Spleen (tissue), 11 donors: Measurements from ENCODE around the gene PRSS1. TPM values are rescaled to one million over a fixed set of nuclear protein-coding genes. Genes with fewer than 3 reads are reported as not detected.

Source experiments
- DNase-seq: peaks from one replicate; pipeline ENCODE4 v3.0.0-alpha.2; 2020
- H3K27ac ChIP-seq, 8 donors: fragments of 200-600 bp; sonication (generic) in 7 of 8; 1 replicate in 4 of 8; 2 replicates in 4 of 8; pipeline versions ENCODE4 v1.5.0 to v1.8.0; 2016 to 2021; ENCODE audit warnings: inconsistent platforms in 4 of 8, mild to moderate bottlenecking in 4 of 8, moderate library complexity in 1 of 8
- H3K27me3 ChIP-seq, 7 donors: fragments of 200-600 bp; sonication (generic) in 6 of 7; replicated peaks in 1 of 7; 1 replicate in 4 of 7; 2 replicates in 3 of 7; pipeline versions ENCODE4 v1.5.0 to v1.8.0; 2016 to 2021; ENCODE audit warnings: inconsistent platforms in 3 of 7, mild to moderate bottlenecking in 1 of 7
- H3K36me3 ChIP-seq, 6 donors: fragments of 200-600 bp; sonication (generic) in 5 of 6; 1 replicate in 4 of 6; 2 replicates in 2 of 6; pipeline versions ENCODE4 v1.5.0 to v1.8.0; 2016 to 2021; ENCODE audit warnings: inconsistent platforms in 2 of 6
- H3K4me1 ChIP-seq, 6 donors: fragments of 200-600 bp; sonication (generic) in 5 of 6; 1 replicate in 3 of 6; 2 replicates in 3 of 6; pipeline versions ENCODE4 v1.5.0 to v1.8.0; 2016 to 2021; ENCODE audit warnings: inconsistent platforms in 3 of 6
- H3K4me3 ChIP-seq, 8 donors: fragments of 200-600 bp; sonication (generic) in 7 of 8; 1 replicate in 4 of 8; 2 replicates in 4 of 8; pipeline versions ENCODE4 v1.5.0 to v1.8.0; 2016 to 2021; ENCODE audit warnings: inconsistent platforms in 4 of 8, mild to moderate bottlenecking in 4 of 8, moderate library complexity in 2 of 8
- H3K9me3 ChIP-seq, 8 donors: fragments of 200-600 bp; sonication (generic) in 7 of 8; 1 replicate in 4 of 8; 2 replicates in 4 of 8; pipeline versions ENCODE4 v1.5.0 to v1.8.0; 2016 to 2021; ENCODE audit warnings: inconsistent platforms in 4 of 8
- CTCF ChIP-seq, 11 experiments: fragments of 200-600 bp in 7 of 11; fragments of 450-650 bp in 4 of 11; sonication (generic) in 4 of 11; IDR thresholded peaks in 8 of 11; conservative IDR thresholded peaks in 3 of 11; 1 replicate in 7 of 11; 2 replicates in 4 of 11; pipeline versions ENCODE4 v1.4.0 to v1.8.0; 2016 to 2021; ENCODE audit warnings: antibody characterized with exemption in 11 of 11, inconsistent platforms in 4 of 11, mild to moderate bottlenecking in 1 of 11
- POLR2A ChIP-seq, 3 donors: fragments of 450-650 bp; IDR thresholded peaks; one replicate each; pipeline ENCODE4 v1.5.1; 2017; ENCODE audit warnings: antibody characterized with exemption in 3 of 3, mild to moderate bottlenecking in 1 of 3
- POLR2AphosphoS5 ChIP-seq, 3 donors: sonication (generic); formaldehyde crosslinking; IDR thresholded peaks; one replicate each; pipeline ENCODE4 v1.5.1; 2017; ENCODE audit warnings: antibody characterized with exemption in 3 of 3
- WGBS, 5 donors: extraction: QIAGEN DNeasy Blood & Tissue Kit in 3 of 5; methylation state at CpG; one replicate each; pipeline versions ENCODE4 v1.1.5 to v1.1.7; 2013 to 2018; 5-methylcytosine and 5-hydroxymethylcytosine counted together
- intact Hi-C: fragments of 100-400 bp; cut with DNase I; formaldehyde crosslinking; loops from one replicate; pipeline ENCODE4 v1.15.0; 2023; ENCODE audit warnings: low total_unique reads
- polyA plus RNA-seq, 3 donors: library from polyadenylated mRNA; stranded (reverse); fragments of 200-250 nt; gene quantifications; one replicate each; pipeline ENCODE4 v1.2.1, GENCODE V29; 2013
- total RNA-seq, 7 donors: library from RNA; depleted of rRNA in 3 of 7; stranded (reverse); fragments of >200 nt in 3 of 7; fragmentation: NEBNext Ultra II Directional in 4 of 7; extraction: Animal tissue kit (Norgen Biotek cat#: 25700) in 4 of 7; gene quantifications; one replicate each; pipeline versions ENCODE4 v1.1.0 to v1.2.1, GENCODE V29; 2016 to 2021
- donor health status: healthy with polysubstance abuse.
- donor health status: DM: no; HTN: no; CAD: no; lungs with moderate emphysema.
- donor health status: DM: no; HTN: no; CAD: no.
- donor health status: Bipolar disorder and iron deficiency.
- donor health status: healthy.
- donor health status: DM: no; HTN: no; CAD: no.
- donor health status: DM: yes; HTN: yes; CAD: no.

PRSS1 gene
- total and polyA plus RNA-seq, 10 donors: 0.88 to 6.3 (median 2.2) TPM; not detected in 4

GRCh38 chr7:142785841-142786250 is 36.6 kb downstream of the PRSS1 start:
- H3K27ac ChIP-seq: peak overlapping the region in 5 of 8 donors; percentile 26 to 97 (median 72)
- peak; percentile 49 to 94 (median 63) for TF ChIP-seq POLR2AphosphoS5 (IDR thresholded peaks at IDR 0.05)
- no peak for TF ChIP-seq CTCF (IDR thresholded peaks at IDR 0.05 in 8 of 11, conservative IDR thresholded peaks at IDR 0.05 in 3 of 11)
- TF ChIP-seq POLR2A (IDR thresholded peaks at IDR 0.05): peak in 1 of 3 donors; percentile 21
- peaks cover 0 to 10% (median 0%) of the 10 kb centered on the region in 7 donors for H3K27me3 ChIP-seq
- H3K4me1 ChIP-seq: peaks cover 0 to 28% (median 9%) of the 10 kb centered on the region in 6 donors
- WGBS, 5 donors: 66 to 80% (median 78%) methylated on average over 8 of the region's 8 CpGs
- intact Hi-C loops: no loop called here
- H3K36me3 ChIP-seq: no peaks in the 10 kb centered on the region
- H3K9me3 ChIP-seq: no peaks in the 10 kb centered on the region
- H3K4me3 ChIP-seq: peak overlapping the region in 1 of 8 donors; percentile 64
- DNase-seq: peak; percentile 86

- Histone ChIP-seq H3K27ac (peak overlapping the region in 7 of 8 donors; percentile 53 to 97 (median 72)), H3K27me3 (peaks cover 0 to 10% (median 0%) of the 10 kb centered on the region in 7 donors), H3K36me3 (no peaks in the 10 kb centered on the region), H3K4me1 (peaks cover 0 to 41% (median 9%) of the 10 kb centered on the region in 6 donors), H3K4me3 (peak overlapping the region in 5 of 8 donors; percentile 8 to 64 (median 29)), H3K9me3 (no peaks in the 10 kb centered on the region)
- intact Hi-C loops: no loop called here
- DNase-seq: no peak
- TF ChIP-seq POLR2AphosphoS5 (IDR thresholded peaks at IDR 0.05): no peak
- no peak for TF ChIP-seq POLR2A (IDR thresholded peaks at IDR 0.05)
- TF ChIP-seq CTCF (IDR thresholded peaks at IDR 0.05 in 8 of 11, conservative IDR thresholded peaks at IDR 0.05 in 3 of 11): no peak
- WGBS, 5 donors: 77 to 88% (median 78%) methylated on average over 11 of the region's 11 CpGs
Measured at GRCh38 chr7:142787034-142787768, 37.9 kb downstream of the PRSS1 start.

- no peaks in the 10 kb centered on the region for H3K36me3 ChIP-seq
- 50 to 81% (median 57%) methylated on average over 5 to 6 of the region's 6 CpGs for WGBS, 5 donors
- no peak for DNase-seq
- TF ChIP-seq POLR2AphosphoS5 (IDR thresholded peaks at IDR 0.05) (no peak), CTCF (IDR thresholded peaks at IDR 0.05 in 8 of 11, conservative IDR thresholded peaks at IDR 0.05 in 3 of 11) (no peak)
- H3K27me3 ChIP-seq: peaks cover 0 to 5% (median 0%) of the 10 kb centered on the region in 7 donors
- peak overlapping the region in 6 of 8 donors; percentile 8 to 64 (median 28) for H3K4me3 ChIP-seq
- intact Hi-C loops: no loop called here
- peak overlapping the region in 7 of 8 donors; percentile 53 to 97 (median 72) for H3K27ac ChIP-seq
- peaks cover 0 to 40% (median 8%) of the 10 kb centered on the region in 6 donors for H3K4me1 ChIP-seq
- H3K9me3 ChIP-seq: no peaks in the 10 kb centered on the region
Measured at GRCh38 chr7:142787783-142788182, 38.5 kb downstream of the PRSS1 start.
